Neural cell (in vitro differentiated cells): ENCODE measurements around the gene DPYD. TPM values are rescaled to one million over a fixed set of nuclear protein-coding genes. Genes with fewer than 3 reads are reported as not detected.

Source experiments
- H2AFZ ChIP-seq: fragments of 200-600, 300-800 bp; sonication (generic), shearing (Covaris generic); 2 replicates; pipeline ENCODE4 v1.6.0; 2014; ENCODE audit warnings: low read depth, mild to moderate bottlenecking, antibody characterized with exemption, low read length, moderate library complexity
- H3F3A ChIP-seq: fragments of 200-600 bp; shearing (Covaris generic); 2 replicates; pipeline ENCODE4 v1.6.1; 2016; ENCODE audit warnings: mild to moderate bottlenecking, moderate library complexity, mixed read lengths, antibody characterized with exemption, low read length; ENCODE audit not compliant: insufficient read depth, poor library complexity, severe bottlenecking
- H3K27ac ChIP-seq: fragments of 200-600, 300-800 bp; sonication (generic), shearing (Covaris generic); 2 replicates; pipeline ENCODE4 v1.5.1; 2014; ENCODE audit warnings: mild to moderate bottlenecking, low read length, moderate library complexity
- H3K27me3 ChIP-seq: fragments of 300-800, 200-600 bp; sonication (generic), shearing (Covaris generic); 2 replicates; pipeline ENCODE4 v1.6.0; 2014; ENCODE audit warnings: mild to moderate bottlenecking, low read depth, low read length, moderate library complexity; ENCODE audit not compliant: insufficient read depth
- H3K36me3 ChIP-seq: fragments of 300-800, 200-600 bp; sonication (generic), shearing (Covaris generic); 2 replicates; pipeline ENCODE4 v1.5.1; 2014; ENCODE audit warnings: mild to moderate bottlenecking, antibody characterized with exemption, low read length, moderate library complexity; ENCODE audit not compliant: insufficient read depth
- H3K4me2 ChIP-seq: fragments of 300-800, 200-600 bp; sonication (generic), shearing (Covaris generic); 2 replicates; pipeline ENCODE4 v1.6.0; 2014; ENCODE audit warnings: mild to moderate bottlenecking, low read length
- H3K4me3 ChIP-seq: fragments of 300-800, 200-600 bp; sonication (generic), shearing (Covaris generic); 2 replicates; pipeline ENCODE4 v1.5.1; 2014; ENCODE audit warnings: mild to moderate bottlenecking, low read length, moderate library complexity
- H3K79me2 ChIP-seq: fragments of 200-600 bp; shearing (Covaris generic); replicated peaks from 2 replicates; pipeline ENCODE4 v1.6.0; 2014; ENCODE audit warnings: mild to moderate bottlenecking, low read length, moderate library complexity; ENCODE audit not compliant: insufficient read depth
- H3K9ac ChIP-seq: fragments of 300-800, 200-600 bp; sonication (generic), shearing (Covaris generic); 2 replicates; pipeline ENCODE4 v1.6.1; 2016; ENCODE audit warnings: mild to moderate bottlenecking, low read length, mixed read lengths
- H3K9me2 ChIP-seq: fragments of 200-600 bp; shearing (Covaris generic); 2 replicates; pipeline ENCODE4 v1.6.1; 2016; ENCODE audit warnings: mild to moderate bottlenecking, low read length, mixed read lengths; ENCODE audit not compliant: insufficient read depth
- H3K9me3 ChIP-seq: fragments of 200-600, 300-800 bp; sonication (generic), shearing (Covaris generic); 2 replicates; pipeline ENCODE4 v1.6.1; 2016; ENCODE audit warnings: mild to moderate bottlenecking, mixed run types, low read length, moderate library complexity, mixed read lengths
- H4K20me1 ChIP-seq: fragments of 200-600 bp; shearing (Covaris generic); 2 replicates; pipeline ENCODE4 v1.6.1; 2016; ENCODE audit warnings: mild to moderate bottlenecking, mixed run types; ENCODE audit not compliant: insufficient read depth
- EP300 ChIP-seq: fragments of 450-650 bp; conservative IDR thresholded peaks from 2 replicates; pipeline ENCODE4 v1.6.1; 2014; ENCODE audit warnings: antibody characterized with exemption, mild to moderate bottlenecking, moderate library complexity; ENCODE audit not compliant: poor library complexity, severe bottlenecking
- EZH2 ChIP-seq: fragments of 200-600, 300-800 bp; shearing (Covaris generic), sonication (generic); IDR thresholded peaks from 2 replicates; pipeline ENCODE4 v1.6.1; 2014; ENCODE audit warnings: antibody characterized with exemption, low read length, borderline replicate concordance, mild to moderate bottlenecking; ENCODE audit not compliant: insufficient read depth, poor library complexity, severe bottlenecking
- MXI1 ChIP-seq: fragments of 450-650 bp; conservative IDR thresholded peaks from 2 replicates; pipeline ENCODE4 v1.6.1; 2014; ENCODE audit warnings: antibody characterized with exemption, mild to moderate bottlenecking; ENCODE audit not compliant: poor library complexity, severe bottlenecking
- POLR2AphosphoS5 ChIP-seq: IDR thresholded peaks from 2 replicates; pipeline ENCODE4 v1.6.1; 2012
- RAD21 ChIP-seq: fragments of 450-650 bp; conservative IDR thresholded peaks from 2 replicates; pipeline ENCODE4 v1.6.1; 2014; ENCODE audit warnings: antibody characterized with exemption, mild to moderate bottlenecking, moderate library complexity
- SMC3 ChIP-seq: fragments of 450-650 bp; conservative IDR thresholded peaks from 2 replicates; pipeline ENCODE4 v1.6.1; 2014; ENCODE audit warnings: antibody characterized with exemption, mild to moderate bottlenecking, moderate library complexity; ENCODE audit not compliant: poor library complexity
- TAF1 ChIP-seq: IDR thresholded peaks from 2 replicates; pipeline ENCODE4 v1.6.1; 2012; ENCODE audit warnings: low read depth
- polyA plus RNA-seq: library from polyadenylated mRNA; depleted of rRNA; stranded (reverse); fragments of >200 nt; gene quantifications from 2 replicates; pipeline ENCODE4 v1.2.3, GENCODE V29; 2014
- TF ChIP-seq, protein P1 (sequence below): fragments of 450-650 bp; IDR thresholded peaks from 2 replicates; pipeline ENCODE4 v1.5.1; 2014; ENCODE audit warnings: antibody characterized with exemption, mild to moderate bottlenecking, moderate library complexity; ENCODE audit not compliant: poor library complexity, severe bottlenecking
- TF ChIP-seq, protein P2 (sequence below): IDR thresholded peaks from 2 replicates; pipeline ENCODE4 v1.6.1; 2012; ENCODE audit warnings: borderline replicate concordance

DPYD gene
- polyA plus RNA-seq, 1 donor from 2014 or later = 6.7 TPM

DNA sequence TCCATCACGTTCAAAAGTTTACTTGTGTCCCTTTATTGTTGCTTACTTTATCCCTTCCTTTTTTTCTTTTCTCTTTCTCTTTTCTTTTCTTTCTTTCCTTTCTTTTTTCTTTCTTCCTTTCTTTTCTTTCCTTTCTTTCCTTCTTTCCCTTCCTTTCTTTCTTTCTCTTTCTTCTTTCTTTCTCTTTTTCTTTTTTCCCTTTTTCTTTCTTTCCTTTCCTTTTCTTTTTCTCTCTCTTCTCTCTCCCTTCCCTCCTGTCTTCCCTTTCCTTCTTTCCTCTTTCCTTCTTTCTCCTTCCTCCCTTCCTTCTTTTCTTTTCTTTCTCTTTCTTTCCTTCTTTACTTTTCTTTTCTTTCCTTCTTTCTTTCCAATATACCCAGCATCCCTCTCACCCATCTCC lies 391.2 kb downstream of the DPYD start:
- no peaks in the 10 kb centered on the region for H3F3A ChIP-seq
- no peaks in the 10 kb centered on the region for H3K9me3 ChIP-seq
- H3K9ac ChIP-seq = no peak overlapping the region
- H3K27ac ChIP-seq = no peak overlapping the region
- no peak overlapping the region for H2AFZ ChIP-seq
- H4K20me1 ChIP-seq = no peaks in the 10 kb centered on the region
- H3K36me3 ChIP-seq = no peaks in the 10 kb centered on the region
- no peak overlapping the region for H3K4me3 ChIP-seq
- H3K4me2 ChIP-seq = no peak overlapping the region
- H3K27me3 ChIP-seq = no peaks in the 10 kb centered on the region
- H3K79me2 ChIP-seq = no peaks in the 10 kb centered on the region
- no peak for TF ChIP-seq RAD21
- no peaks in the 10 kb centered on the region for H3K9me2 ChIP-seq

DNA sequence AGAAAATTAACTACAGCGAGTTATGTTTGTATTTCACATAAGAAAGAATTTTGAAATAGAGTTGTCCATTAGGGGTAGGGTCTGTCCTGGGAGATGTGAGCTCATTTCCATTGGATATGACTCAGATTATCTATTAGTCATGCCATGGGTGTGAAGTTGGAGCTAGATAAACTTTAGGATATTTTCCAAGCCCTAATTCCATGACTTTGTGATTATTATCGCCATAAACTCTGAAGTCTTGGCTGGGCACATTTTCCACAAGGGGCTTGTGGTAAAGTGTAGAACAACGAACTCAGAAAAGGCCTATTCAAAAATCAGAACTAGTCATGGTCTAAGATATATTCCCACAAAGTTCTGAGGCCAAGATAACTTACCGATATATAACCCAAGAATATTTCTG lies 396.6 kb downstream of the DPYD start:
- H3K27me3 ChIP-seq = no peaks in the 10 kb centered on the region
- H4K20me1 ChIP-seq = no peaks in the 10 kb centered on the region
- no peaks in the 10 kb centered on the region for H3K9me3 ChIP-seq
- H3K9me2 ChIP-seq = no peaks in the 10 kb centered on the region
- no peaks in the 10 kb centered on the region for H3K79me2 ChIP-seq
- H2AFZ ChIP-seq = no peak overlapping the region
- H3F3A ChIP-seq = no peaks in the 10 kb centered on the region
- TF ChIP-seq, protein P1, sequence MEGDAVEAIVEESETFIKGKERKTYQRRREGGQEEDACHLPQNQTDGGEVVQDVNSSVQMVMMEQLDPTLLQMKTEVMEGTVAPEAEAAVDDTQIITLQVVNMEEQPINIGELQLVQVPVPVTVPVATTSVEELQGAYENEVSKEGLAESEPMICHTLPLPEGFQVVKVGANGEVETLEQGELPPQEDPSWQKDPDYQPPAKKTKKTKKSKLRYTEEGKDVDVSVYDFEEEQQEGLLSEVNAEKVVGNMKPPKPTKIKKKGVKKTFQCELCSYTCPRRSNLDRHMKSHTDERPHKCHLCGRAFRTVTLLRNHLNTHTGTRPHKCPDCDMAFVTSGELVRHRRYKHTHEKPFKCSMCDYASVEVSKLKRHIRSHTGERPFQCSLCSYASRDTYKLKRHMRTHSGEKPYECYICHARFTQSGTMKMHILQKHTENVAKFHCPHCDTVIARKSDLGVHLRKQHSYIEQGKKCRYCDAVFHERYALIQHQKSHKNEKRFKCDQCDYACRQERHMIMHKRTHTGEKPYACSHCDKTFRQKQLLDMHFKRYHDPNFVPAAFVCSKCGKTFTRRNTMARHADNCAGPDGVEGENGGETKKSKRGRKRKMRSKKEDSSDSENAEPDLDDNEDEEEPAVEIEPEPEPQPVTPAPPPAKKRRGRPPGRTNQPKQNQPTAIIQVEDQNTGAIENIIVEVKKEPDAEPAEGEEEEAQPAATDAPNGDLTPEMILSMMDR = no peak
- no peak for TF ChIP-seq SMC3
- TF ChIP-seq, protein P2, sequence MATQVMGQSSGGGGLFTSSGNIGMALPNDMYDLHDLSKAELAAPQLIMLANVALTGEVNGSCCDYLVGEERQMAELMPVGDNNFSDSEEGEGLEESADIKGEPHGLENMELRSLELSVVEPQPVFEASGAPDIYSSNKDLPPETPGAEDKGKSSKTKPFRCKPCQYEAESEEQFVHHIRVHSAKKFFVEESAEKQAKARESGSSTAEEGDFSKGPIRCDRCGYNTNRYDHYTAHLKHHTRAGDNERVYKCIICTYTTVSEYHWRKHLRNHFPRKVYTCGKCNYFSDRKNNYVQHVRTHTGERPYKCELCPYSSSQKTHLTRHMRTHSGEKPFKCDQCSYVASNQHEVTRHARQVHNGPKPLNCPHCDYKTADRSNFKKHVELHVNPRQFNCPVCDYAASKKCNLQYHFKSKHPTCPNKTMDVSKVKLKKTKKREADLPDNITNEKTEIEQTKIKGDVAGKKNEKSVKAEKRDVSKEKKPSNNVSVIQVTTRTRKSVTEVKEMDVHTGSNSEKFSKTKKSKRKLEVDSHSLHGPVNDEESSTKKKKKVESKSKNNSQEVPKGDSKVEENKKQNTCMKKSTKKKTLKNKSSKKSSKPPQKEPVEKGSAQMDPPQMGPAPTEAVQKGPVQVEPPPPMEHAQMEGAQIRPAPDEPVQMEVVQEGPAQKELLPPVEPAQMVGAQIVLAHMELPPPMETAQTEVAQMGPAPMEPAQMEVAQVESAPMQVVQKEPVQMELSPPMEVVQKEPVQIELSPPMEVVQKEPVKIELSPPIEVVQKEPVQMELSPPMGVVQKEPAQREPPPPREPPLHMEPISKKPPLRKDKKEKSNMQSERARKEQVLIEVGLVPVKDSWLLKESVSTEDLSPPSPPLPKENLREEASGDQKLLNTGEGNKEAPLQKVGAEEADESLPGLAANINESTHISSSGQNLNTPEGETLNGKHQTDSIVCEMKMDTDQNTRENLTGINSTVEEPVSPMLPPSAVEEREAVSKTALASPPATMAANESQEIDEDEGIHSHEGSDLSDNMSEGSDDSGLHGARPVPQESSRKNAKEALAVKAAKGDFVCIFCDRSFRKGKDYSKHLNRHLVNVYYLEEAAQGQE = no peak
- no peak for TF ChIP-seq POLR2AphosphoS5
- no peak for TF ChIP-seq TAF1
- no peak for TF ChIP-seq EP300
- no peak for TF ChIP-seq RAD21
- no peak for TF ChIP-seq MXI1
- no peak for TF ChIP-seq EZH2
- no peak overlapping the region for H3K9ac ChIP-seq
- H3K4me2 ChIP-seq = no peak overlapping the region
- no peaks in the 10 kb centered on the region for H3K36me3 ChIP-seq
- H3K4me3 ChIP-seq = no peak overlapping the region
- no peak overlapping the region for H3K27ac ChIP-seq

DNA sequence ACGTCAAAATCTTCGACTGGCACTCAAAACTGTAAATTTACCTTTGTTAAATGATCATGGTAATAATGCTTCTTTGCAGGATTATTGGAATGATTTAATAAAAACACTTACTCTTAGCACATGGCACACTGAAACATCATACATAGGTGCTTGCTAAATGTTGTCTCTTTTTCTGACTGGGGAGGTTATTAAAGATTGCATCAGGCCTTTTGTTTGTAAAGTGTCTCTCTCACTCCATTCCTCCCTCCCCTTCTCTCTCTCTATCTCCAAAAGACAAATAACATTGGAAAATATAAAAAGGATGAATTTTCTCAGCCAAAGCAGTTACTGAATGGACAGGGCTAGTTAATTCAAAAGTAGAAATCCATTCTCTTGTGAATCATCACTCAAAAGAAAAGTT lies 404.2 kb downstream of the DPYD start:
- no peaks in the 10 kb centered on the region for H3K9me3 ChIP-seq
- H3F3A ChIP-seq = no peaks in the 10 kb centered on the region
- TF ChIP-seq, protein P2 = no peak
- TF ChIP-seq RAD21 (no peak), SMC3 (no peak), EP300 (no peak), TAF1 (no peak), POLR2AphosphoS5 (no peak), MXI1 (no peak), EZH2 (no peak)
- TF ChIP-seq, protein P1 = no peak
- no peaks in the 10 kb centered on the region for H3K36me3 ChIP-seq
- H3K79me2 ChIP-seq = no peaks in the 10 kb centered on the region
- H3K27me3 ChIP-seq = no peaks in the 10 kb centered on the region
- no peak overlapping the region for H2AFZ ChIP-seq
- H3K9ac ChIP-seq = no peak overlapping the region
- H3K9me2 ChIP-seq = no peaks in the 10 kb centered on the region
- H3K4me3 ChIP-seq = no peak overlapping the region
- no peak overlapping the region for H3K4me2 ChIP-seq
- no peaks in the 10 kb centered on the region for H4K20me1 ChIP-seq
- no peak overlapping the region for H3K27ac ChIP-seq
